GM12875 (cell line): Measurements from ENCODE around the gene KCNE5.
"Not testable (repeated sequence)": the region's sequence is repeated elsewhere in the genome, so short reads cannot be mapped to it uniquely, and the experiment has no call there.

ENCODE experiments used
- H3K4me3 ChIP-seq: one replicate; pipeline ENCODE4 v1.5.1; 2011; ENCODE audit warnings: low read depth, low read length, control low read depth
- CTCF ChIP-seq: IDR thresholded peaks from 2 replicates; pipeline ENCODE4 v1.5.1; 2011; ENCODE audit warnings: low read depth, mild to moderate bottlenecking, control low read depth, inconsistent platforms, low read length, moderate library complexity, borderline replicate concordance; ENCODE audit not compliant: insufficient read depth

The KCNE5 gene

GRCh38 chrX:109600237-109600651 is 24.7 kb downstream of the KCNE5 start:
- no peak for TF ChIP-seq CTCF

GRCh38 chrX:109596015-109596414 is 29.0 kb downstream of the KCNE5 start:
- no peak for TF ChIP-seq CTCF
- H3K4me3 ChIP-seq: no peak overlapping the region

More at GRCh38 chrX:109600237-109600651, 24.7 kb downstream of the KCNE5 start:
- no peak overlapping the region for H3K4me3 ChIP-seq

- H3K4me3 ChIP-seq: no peak overlapping the region
- no peak for TF ChIP-seq CTCF
These were observed 34.8 kb downstream of the KCNE5 start for GRCh38 chrX:109590176-109590575.

- TF ChIP-seq CTCF: no peak
- H3K4me3 ChIP-seq: no peak overlapping the region
These were observed 39.5 kb downstream of the KCNE5 start for GRCh38 chrX:109585488-109585887.

- H3K4me3 ChIP-seq: no peak overlapping the region
- TF ChIP-seq CTCF: no peak
These were observed 46.1 kb downstream of the KCNE5 start for GRCh38 chrX:109578916-109579315.

- no peak overlapping the region for H3K4me3 ChIP-seq
- TF ChIP-seq CTCF: no peak
These were observed 47.9 kb downstream of the KCNE5 start for GRCh38 chrX:109577055-109577454.

- H3K4me3 ChIP-seq: not testable (repeated sequence)
These were observed 48.9 kb downstream of the KCNE5 start for GRCh38 chrX:109576083-109576482.
